Liver (tissue), 9 donors: ENCODE data around the gene IQSEC3. TPM values are rescaled to one million over a fixed set of nuclear protein-coding genes. Genes with fewer than 3 reads are reported as not detected.

ENCODE experiments used
- DNase-seq: peaks from one replicate; pipeline ENCODE4 v3.0.0-alpha.2; 2017; ENCODE audit warnings: low spot score
- H3K27ac ChIP-seq, 2 donors: one replicate each; pipeline ENCODE4 v1.7.0; 2013; ENCODE audit warnings: inconsistent platforms in 2 of 2, low read length in 2 of 2, control low read depth in 1 of 2, low read depth in 1 of 2, mild to moderate bottlenecking in 1 of 2
- H3K27me3 ChIP-seq, 4 donors: one replicate each; pipeline versions ENCODE4 v1.6.1 to v1.7.0; 2013; ENCODE audit warnings: low read length in 3 of 4, inconsistent platforms in 1 of 4, mild to moderate bottlenecking in 1 of 4, moderate library complexity in 1 of 4; ENCODE audit not compliant: control insufficient read depth in 4 of 4, insufficient read depth in 4 of 4
- H3K36me3 ChIP-seq, 4 donors: one replicate each; pipeline versions ENCODE4 v1.6.1 to v1.7.0; 2013; ENCODE audit warnings: low read length in 3 of 4, mild to moderate bottlenecking in 3 of 4, low read depth in 1 of 4, moderate library complexity in 1 of 4; ENCODE audit not compliant: control insufficient read depth in 4 of 4, insufficient read depth in 3 of 4
- H3K4me1 ChIP-seq, 4 donors: one replicate each; pipeline versions ENCODE4 v1.6.1 to v1.7.0; 2013; ENCODE audit warnings: low read length in 3 of 4, mild to moderate bottlenecking in 3 of 4, moderate library complexity in 1 of 4; ENCODE audit not compliant: control insufficient read depth in 4 of 4, insufficient read depth in 4 of 4
- H3K4me3 ChIP-seq, 3 donors: one replicate each; pipeline versions ENCODE4 v1.6.1 to v1.7.0; 2013; ENCODE audit warnings: low read length in 3 of 3, control low read depth in 1 of 3, low read depth in 1 of 3, mild to moderate bottlenecking in 1 of 3
- H3K9ac ChIP-seq, 2 donors: one replicate each; pipeline ENCODE4 v1.7.0; 2013; ENCODE audit warnings: low read length in 2 of 2, mild to moderate bottlenecking in 2 of 2, moderate library complexity in 2 of 2, control low read depth in 1 of 2, low read depth in 1 of 2
- H3K9me3 ChIP-seq, 4 donors: one replicate each; pipeline versions ENCODE4 v1.6.1 to v1.7.0; 2013; ENCODE audit warnings: low read length in 3 of 4; ENCODE audit not compliant: control insufficient read depth in 4 of 4
- EGR1 ChIP-seq, 2 donors: IDR thresholded peaks; 2 replicates each; pipeline ENCODE4 v1.6.1; 2016 to 2018; ENCODE audit warnings: antibody characterized with exemption in 2 of 2, low read depth in 2 of 2
- FOXA1 ChIP-seq: IDR thresholded peaks from 2 replicates; pipeline ENCODE4 v1.6.1; 2016; ENCODE audit warnings: antibody characterized with exemption
- FOXA2 ChIP-seq: IDR thresholded peaks from 2 replicates; pipeline ENCODE4 v1.6.1; 2016; ENCODE audit warnings: antibody characterized with exemption
- GABPA ChIP-seq, 2 donors: IDR thresholded peaks in 1 of 2; conservative IDR thresholded peaks in 1 of 2; 2 replicates each; pipeline ENCODE4 v1.6.1; 2016; ENCODE audit warnings: antibody characterized with exemption in 2 of 2, mild to moderate bottlenecking in 1 of 2, moderate library complexity in 1 of 2
- HNF4A ChIP-seq, 2 donors: conservative IDR thresholded peaks; 2 replicates each; pipeline ENCODE4 v1.6.1; 2016; ENCODE audit warnings: antibody characterized with exemption in 2 of 2, mild to moderate bottlenecking in 2 of 2
- HNF4G ChIP-seq: IDR thresholded peaks from 2 replicates; pipeline ENCODE4 v1.6.1; 2016; ENCODE audit warnings: antibody characterized with exemption
- JUND ChIP-seq, 2 donors: IDR thresholded peaks; 2 replicates each; pipeline ENCODE4 v1.6.1; 2016; ENCODE audit warnings: antibody characterized with exemption in 2 of 2
- NR2F2 ChIP-seq: IDR thresholded peaks from 2 replicates; pipeline ENCODE4 v1.6.1; 2016; ENCODE audit warnings: antibody characterized with exemption
- RAD21 ChIP-seq, 2 donors: IDR thresholded peaks; 2 replicates each; pipeline ENCODE4 v1.6.1; 2016; ENCODE audit warnings: antibody characterized with exemption in 2 of 2, mild to moderate bottlenecking in 2 of 2
- REST ChIP-seq: IDR thresholded peaks from 2 replicates; pipeline ENCODE4 v1.6.1; 2016; ENCODE audit warnings: antibody characterized with exemption, mild to moderate bottlenecking
- RXRA ChIP-seq, 2 donors: IDR thresholded peaks; 2 replicates each; pipeline ENCODE4 v1.6.1; 2017 to 2018; ENCODE audit warnings: antibody characterized with exemption in 2 of 2, mild to moderate bottlenecking in 1 of 2
- SP1 ChIP-seq: IDR thresholded peaks from 2 replicates; pipeline ENCODE4 v1.6.1; 2018; ENCODE audit warnings: antibody characterized with exemption, mild to moderate bottlenecking
- TAF1 ChIP-seq: conservative IDR thresholded peaks from 2 replicates; pipeline ENCODE4 v1.6.1; 2016; ENCODE audit warnings: antibody characterized with exemption, mild to moderate bottlenecking
- YY1 ChIP-seq: IDR thresholded peaks from 2 replicates; pipeline ENCODE4 v1.6.1; 2016; ENCODE audit warnings: antibody characterized with exemption, mild to moderate bottlenecking
- ZBTB33 ChIP-seq: IDR thresholded peaks from 2 replicates; pipeline ENCODE4 v1.6.1; 2016; ENCODE audit warnings: antibody characterized with exemption
- WGBS: extraction: QIAGEN DNeasy Blood & Tissue Kit; methylation state at CpG from one replicate; pipeline ENCODE4 v1.1.7; 2013; 5-methylcytosine and 5-hydroxymethylcytosine counted together
- polyA plus RNA-seq, 2 donors: library from polyadenylated mRNA; stranded (reverse) in 1 of 2; unstranded in 1 of 2; fragments of 200-250 nt in 1 of 2; fragments of >200 nt in 1 of 2; fragmentation: Nextera tagmentation in 1 of 2; extraction: Ambion mirVana in 1 of 2; gene quantifications; one replicate each; pipeline versions ENCODE4 v1.2.1 to v1.2.3, GENCODE V29; 2013 to 2015
- total RNA-seq, 2 donors: library from RNA; depleted of rRNA; stranded (reverse); fragments of >200 nt; gene quantifications; one replicate each; pipeline ENCODE4 v1.2.3, GENCODE V29; 2014
- TF ChIP-seq, protein P1 (sequence below): IDR thresholded peaks from 2 replicates; pipeline ENCODE4 v1.6.1; 2016; ENCODE audit warnings: antibody characterized with exemption
- TF ChIP-seq, protein P2 (sequence below): IDR thresholded peaks from 2 replicates; pipeline ENCODE4 v1.6.1; 2016; ENCODE audit warnings: antibody characterized with exemption
- TF ChIP-seq, protein P3 (sequence below): fragments of 150-350 bp; IDR thresholded peaks from 2 replicates; pipeline ENCODE4 v1.5.1; 2017; ENCODE audit warnings: improper control_type of control experiment, low read depth, low read length; ENCODE audit not compliant: missing input control
- donor health status: healthy.
- donor health status: healthy.
- donor health status: healthy.
- donor health status: healthy.
- donor health status: healthy.

Gene IQSEC3
- total and polyA plus RNA-seq, 4 donors: under 0.01 to 0.79 (median 0.48) TPM

GRCh38 chr12:147242-147641 is 80.7 kb downstream of the IQSEC3 start:
- Histone ChIP-seq H3K9ac (no peak overlapping the region), H3K36me3 (no peaks in the 10 kb centered on the region), H3K27me3 (no peaks in the 10 kb centered on the region), H3K4me1 (peaks cover 0 to 28% (median 17%) of the 10 kb centered on the region in 4 donors), H3K9me3 (no peaks in the 10 kb centered on the region), H3K4me3 (no peak overlapping the region), H3K27ac (no peak overlapping the region)
- no peak for DNase-seq
- WGBS: 95% methylated on average over 9 of the region's 9 CpGs
- TF ChIP-seq FOXA2: no peak
- TF ChIP-seq HNF4A (conservative IDR thresholded peaks at IDR 0.05): no peak
- TF ChIP-seq, protein P1, sequence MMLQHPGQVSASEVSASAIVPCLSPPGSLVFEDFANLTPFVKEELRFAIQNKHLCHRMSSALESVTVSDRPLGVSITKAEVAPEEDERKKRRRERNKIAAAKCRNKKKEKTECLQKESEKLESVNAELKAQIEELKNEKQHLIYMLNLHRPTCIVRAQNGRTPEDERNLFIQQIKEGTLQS: no peak
- TF ChIP-seq, protein P2, sequence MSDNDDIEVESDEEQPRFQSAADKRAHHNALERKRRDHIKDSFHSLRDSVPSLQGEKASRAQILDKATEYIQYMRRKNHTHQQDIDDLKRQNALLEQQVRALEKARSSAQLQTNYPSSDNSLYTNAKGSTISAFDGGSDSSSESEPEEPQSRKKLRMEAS: no peak
- TF ChIP-seq ZBTB33: no peak
- no peak for TF ChIP-seq GABPA (IDR thresholded peaks at IDR 0.05 in 1 of 2, conservative IDR thresholded peaks at IDR 0.05 in 1 of 2)
- TF ChIP-seq, protein P3, sequence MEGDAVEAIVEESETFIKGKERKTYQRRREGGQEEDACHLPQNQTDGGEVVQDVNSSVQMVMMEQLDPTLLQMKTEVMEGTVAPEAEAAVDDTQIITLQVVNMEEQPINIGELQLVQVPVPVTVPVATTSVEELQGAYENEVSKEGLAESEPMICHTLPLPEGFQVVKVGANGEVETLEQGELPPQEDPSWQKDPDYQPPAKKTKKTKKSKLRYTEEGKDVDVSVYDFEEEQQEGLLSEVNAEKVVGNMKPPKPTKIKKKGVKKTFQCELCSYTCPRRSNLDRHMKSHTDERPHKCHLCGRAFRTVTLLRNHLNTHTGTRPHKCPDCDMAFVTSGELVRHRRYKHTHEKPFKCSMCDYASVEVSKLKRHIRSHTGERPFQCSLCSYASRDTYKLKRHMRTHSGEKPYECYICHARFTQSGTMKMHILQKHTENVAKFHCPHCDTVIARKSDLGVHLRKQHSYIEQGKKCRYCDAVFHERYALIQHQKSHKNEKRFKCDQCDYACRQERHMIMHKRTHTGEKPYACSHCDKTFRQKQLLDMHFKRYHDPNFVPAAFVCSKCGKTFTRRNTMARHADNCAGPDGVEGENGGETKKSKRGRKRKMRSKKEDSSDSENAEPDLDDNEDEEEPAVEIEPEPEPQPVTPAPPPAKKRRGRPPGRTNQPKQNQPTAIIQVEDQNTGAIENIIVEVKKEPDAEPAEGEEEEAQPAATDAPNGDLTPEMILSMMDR: no peak

GRCh38 chr12:148676-149416 is 82.3 kb downstream of the IQSEC3 start:
- H3K27me3 ChIP-seq: no peaks in the 10 kb centered on the region
- no peak overlapping the region for H3K4me3 ChIP-seq
- peaks cover 0 to 23% (median 14%) of the 10 kb centered on the region in 4 donors for H3K4me1 ChIP-seq
- no peak overlapping the region for H3K9ac ChIP-seq
- no peaks in the 10 kb centered on the region for H3K36me3 ChIP-seq
- H3K27ac ChIP-seq: no peak overlapping the region
- no peaks in the 10 kb centered on the region for H3K9me3 ChIP-seq
- no peak for DNase-seq
- 90% methylated on average over 18 of the region's 18 CpGs for WGBS
- no peak for TF ChIP-seq YY1
- no peak for TF ChIP-seq ZBTB33
- TF ChIP-seq EGR1 (IDR thresholded peaks at IDR 0.05; ENCODE audit: low read depth in 2 of 2): no peak
- TF ChIP-seq RAD21 (IDR thresholded peaks at IDR 0.05): no peak
- TF ChIP-seq, protein P3: no peak
- no peak for TF ChIP-seq SP1
- no peak for TF ChIP-seq HNF4G
- no peak for TF ChIP-seq RXRA (IDR thresholded peaks at IDR 0.05)
- TF ChIP-seq HNF4A (conservative IDR thresholded peaks at IDR 0.05): no peak
- no peak for TF ChIP-seq NR2F2
- no peak for TF ChIP-seq GABPA (IDR thresholded peaks at IDR 0.05 in 1 of 2, conservative IDR thresholded peaks at IDR 0.05 in 1 of 2)
- no peak for TF ChIP-seq JUND (IDR thresholded peaks at IDR 0.05)
- TF ChIP-seq, protein P1: no peak
- no peak for TF ChIP-seq REST
- no peak for TF ChIP-seq FOXA1
- no peak for TF ChIP-seq TAF1
